GM18870 (cell line): Measurements from ENCODE around the gene GLDC.
A peak's percentile ranks its signal among the peaks of the same experiment; 100 is the strongest.
"Not testable (repeated sequence)": the region's sequence is repeated elsewhere in the genome, so short reads cannot be mapped to it uniquely, and the experiment has no call there.

Experiments
- ATAC-seq: cut with Tn5 transposase; IDR thresholded peaks from one replicate; pipeline ENCODE4 v1.9.1; 2021; ENCODE audit warnings: moderate library complexity; ENCODE audit not compliant: unreplicated experiment

Gene GLDC

DNA sequence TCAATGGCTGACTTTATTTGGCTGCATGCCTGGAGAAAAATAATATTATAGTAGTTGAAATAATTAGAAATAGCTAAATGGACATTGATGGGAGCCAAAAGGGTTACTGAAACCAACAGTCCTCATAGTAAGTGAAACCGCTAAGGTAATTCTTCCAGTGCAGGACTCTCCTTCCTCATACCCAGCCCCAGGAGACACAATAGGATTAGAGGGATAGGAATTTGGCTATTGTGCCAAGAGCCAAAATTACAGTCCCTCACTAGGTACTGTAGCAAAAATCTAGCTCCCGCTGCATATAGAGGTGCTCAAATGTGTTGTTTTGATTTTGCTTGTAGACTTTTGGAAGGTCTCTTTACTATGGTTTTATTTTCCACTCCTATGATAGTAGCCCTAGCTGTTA is 20.2 kb downstream of the GLDC start:
- no peak for ATAC-seq

DNA sequence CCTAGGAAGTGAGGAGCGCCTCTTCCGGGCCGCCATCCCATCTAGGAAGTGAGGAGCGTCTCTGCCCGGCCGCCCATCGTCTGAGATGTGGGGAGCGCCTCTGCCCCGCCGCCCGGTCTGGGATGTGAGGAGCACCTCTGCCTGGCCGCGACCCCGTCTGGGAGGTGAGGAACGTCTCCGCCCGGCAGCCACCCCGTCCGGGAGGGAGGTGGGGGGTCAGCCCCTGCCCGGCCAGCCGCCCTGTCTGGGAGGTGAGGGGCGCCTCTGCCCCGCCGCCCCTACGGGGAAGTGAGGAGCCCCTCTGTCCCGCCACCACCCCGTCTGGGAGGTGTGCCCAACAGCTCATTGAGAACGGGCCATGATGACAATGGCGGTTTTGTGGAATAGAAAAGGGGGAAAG is 22.7 kb downstream of the GLDC start:
- not testable (repeated sequence) for ATAC-seq

DNA sequence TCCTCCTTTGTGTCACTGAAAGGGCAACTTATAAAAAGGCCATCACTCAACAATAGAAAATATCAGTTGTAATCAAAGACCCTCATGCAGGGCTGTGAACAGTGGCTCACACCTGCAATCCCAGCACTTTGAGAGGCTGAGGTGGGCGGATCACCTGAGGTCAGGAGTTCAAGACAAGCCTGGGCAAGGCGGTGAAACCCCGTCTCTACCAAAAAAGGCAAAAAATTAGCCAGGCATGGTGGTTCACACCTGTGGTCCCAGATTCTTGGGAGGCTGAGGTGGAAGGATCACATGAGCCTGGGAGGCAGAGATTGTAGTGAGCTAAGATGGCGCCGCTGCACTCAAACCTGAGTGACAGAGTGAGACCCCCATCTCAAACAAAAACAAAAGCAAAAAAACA is 24.7 kb downstream of the GLDC start:
- no peak for ATAC-seq

DNA sequence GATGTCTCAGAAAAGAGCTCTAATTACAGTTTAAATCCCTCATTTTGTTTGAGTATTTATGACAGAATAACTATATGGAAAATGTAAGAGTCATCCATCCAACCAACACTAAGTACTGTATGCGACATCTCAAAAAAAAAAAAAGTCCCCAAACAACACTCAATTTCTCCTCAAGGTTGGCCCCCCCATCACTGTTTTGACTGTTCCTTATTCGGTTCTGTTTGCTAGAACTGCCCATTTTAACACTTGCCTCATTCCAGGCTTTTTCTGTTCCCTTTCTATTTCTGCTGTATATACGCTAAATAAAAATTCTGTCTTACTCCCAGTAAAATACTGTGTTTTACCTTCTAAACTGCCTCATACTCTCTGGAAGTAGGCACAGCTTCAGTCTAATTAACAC is 25.2 kb downstream of the GLDC start:
- no peak for ATAC-seq

DNA sequence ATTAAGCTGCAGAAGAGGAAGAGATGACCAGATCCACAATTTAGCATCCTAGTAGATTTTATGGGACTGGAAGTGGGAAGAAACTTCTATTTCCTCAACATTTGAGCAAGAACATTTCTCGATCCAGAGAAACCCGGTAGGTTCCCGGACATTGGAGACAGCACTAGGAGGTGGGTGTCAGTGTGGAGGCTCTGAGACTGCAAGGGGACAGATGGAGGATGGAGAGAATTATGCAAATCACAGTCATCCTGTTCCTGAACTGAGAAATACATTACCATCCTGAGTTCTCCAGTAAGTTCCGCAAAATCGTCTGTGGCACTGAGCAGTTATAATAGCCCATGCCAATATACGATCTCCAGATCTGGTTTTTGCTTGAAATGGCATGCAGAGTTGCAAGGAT is 25.6 kb downstream of the GLDC start:
- ATAC-seq: no peak

DNA sequence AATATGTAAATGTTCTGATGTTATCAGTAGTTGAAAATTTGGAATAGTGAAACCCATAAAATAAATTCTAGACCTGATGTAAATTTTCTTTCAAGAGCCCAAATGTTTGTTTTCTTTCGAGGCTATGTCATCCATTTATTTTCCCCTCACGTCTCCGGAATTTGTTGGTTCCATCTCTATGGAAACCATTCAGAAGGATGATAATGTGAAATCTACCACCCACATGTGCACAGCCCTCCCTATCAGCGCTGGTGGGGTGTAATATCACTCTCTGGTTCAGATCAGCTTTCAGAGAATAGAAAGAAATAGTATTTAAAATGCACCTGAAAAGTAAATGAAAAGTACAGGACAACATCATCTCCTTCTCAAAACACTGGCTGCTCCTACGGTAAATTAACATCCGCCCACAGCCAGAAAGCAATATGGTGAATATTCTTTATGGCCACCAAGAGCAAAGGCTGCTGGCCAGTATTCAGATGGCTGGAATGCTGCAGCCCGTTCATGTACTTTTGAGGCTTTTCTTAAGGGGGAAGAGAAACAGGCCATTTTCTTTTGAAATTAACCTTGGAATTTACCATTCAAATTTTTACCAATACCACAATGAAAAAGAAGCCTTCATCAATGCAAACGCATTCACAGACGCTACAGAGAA is 28.5 kb downstream of the GLDC start:
- no peak for ATAC-seq

DNA sequence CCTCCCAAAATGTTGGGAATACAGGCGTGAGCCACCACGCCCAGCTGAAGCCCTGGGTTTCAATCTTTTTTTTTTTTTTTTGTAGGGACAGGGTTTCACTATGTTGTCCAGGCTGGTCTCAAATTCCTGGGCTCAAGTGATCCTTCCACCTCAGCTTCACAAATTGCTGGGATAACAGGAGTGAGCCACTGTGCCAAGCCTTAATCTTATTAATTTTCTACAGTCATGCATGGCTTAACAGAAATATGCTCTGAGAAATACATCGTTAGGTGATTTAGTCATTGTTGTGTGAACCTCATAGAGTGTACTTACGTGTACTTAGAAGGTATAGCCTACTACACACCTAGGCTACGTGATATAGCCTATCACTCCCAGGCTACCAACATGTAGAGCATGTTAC is 31.0 kb downstream of the GLDC start:
- no peak for ATAC-seq

DNA sequence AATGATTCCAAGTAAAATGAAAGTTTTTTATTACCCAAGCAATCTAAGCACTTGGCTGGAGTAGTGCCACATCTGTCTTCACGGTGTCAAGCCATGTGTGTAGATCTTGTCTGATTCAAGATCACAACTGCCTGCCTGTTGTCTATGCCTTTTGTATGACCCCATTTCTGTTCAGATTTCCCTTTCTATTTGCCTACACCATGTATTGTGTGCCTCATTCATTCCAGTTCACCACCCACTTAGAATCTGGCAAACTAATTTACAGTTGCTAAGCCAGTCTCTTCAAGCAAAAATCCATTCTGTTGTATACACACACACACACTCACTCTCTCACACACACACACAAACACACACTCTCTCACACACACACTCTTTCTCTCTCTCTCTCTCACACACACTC is 33.7 kb downstream of the GLDC start:
- ATAC-seq: no peak

DNA sequence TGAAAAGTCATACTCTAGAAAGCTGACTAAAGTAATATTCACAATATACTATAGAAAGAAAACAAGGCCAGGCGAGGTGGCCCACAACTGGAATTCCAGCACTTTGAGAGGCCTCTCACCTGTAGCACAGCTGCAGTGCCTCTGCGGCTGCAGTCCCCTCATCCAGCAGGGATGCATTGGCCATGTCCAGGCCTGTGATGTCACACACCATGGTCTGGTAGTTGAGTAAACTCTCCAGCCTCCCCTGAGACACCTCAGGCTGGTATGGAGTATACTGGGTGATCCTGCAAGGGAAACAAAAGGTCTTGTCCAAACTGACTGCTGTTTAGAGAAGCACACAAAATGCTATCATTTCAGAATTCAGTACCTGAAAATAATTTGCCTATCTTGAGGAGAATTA is 35.5 kb downstream of the GLDC start:
- ATAC-seq: no peak

DNA sequence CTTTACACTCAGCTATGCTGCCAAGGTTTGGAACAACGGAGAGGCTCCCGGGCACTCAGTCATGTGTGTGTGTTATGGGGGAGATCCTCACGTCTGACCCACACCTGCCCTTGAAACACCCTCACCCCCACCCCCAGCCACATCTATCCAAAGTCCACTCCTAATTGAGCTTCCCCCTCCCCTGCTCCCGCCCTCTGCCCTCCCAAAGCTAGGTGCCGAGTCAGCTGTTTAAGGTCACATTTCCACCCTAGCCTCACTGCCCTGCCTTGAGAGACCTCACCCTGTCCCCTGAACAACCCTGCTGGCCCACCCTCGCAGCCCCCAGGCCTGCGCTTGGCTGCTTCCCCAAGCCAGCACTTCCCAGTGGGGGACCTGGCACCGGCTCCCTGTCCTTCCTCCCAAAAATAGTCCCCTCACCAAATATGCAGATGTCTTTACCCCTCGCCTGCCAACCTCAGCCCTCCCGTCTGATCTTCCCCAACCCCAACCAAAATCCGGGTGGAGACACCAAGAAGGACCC is 36.0 kb downstream of the GLDC start:
- ATAC-seq: no peak

DNA sequence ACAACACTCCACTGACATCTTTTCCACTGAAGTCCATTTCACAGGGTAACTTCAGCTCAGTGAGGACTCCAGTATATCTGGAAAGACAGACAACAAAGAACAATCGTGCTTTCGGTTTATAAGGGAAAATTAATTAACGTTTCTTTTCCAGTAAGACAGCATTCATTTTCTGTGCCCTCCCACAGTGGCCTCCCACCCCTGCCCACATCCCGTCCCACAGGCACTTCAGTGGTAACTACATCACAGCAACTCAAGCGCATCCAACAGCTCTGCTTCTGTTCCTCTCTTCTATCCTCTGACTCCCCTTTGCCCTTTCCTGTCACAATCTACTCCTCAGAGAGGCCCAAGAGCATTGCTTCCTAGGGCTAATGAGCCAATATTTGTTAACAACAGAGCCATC is 40.3 kb downstream of the GLDC start:
- peak; percentile 71 for ATAC-seq

DNA sequence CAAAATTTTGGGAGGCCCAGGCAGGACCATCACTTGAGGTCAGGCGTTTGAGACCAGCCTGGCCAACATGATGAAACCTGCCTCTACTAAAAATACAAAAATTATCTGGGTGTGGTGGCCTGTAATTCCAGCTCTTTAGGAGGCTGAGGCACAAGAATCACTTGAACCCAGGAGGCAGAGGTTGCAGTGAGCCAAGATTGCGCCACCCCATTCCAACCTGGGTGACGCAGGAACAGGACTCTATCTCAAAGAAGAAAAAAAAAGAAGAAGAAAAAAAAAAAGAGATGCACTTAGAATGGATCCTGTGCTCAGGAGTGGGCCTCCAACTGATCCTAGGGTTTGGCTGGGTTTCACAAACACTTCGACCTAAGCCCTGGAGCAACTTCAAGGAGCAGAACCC is 45.1 kb downstream of the GLDC start:
- no peak for ATAC-seq

DNA sequence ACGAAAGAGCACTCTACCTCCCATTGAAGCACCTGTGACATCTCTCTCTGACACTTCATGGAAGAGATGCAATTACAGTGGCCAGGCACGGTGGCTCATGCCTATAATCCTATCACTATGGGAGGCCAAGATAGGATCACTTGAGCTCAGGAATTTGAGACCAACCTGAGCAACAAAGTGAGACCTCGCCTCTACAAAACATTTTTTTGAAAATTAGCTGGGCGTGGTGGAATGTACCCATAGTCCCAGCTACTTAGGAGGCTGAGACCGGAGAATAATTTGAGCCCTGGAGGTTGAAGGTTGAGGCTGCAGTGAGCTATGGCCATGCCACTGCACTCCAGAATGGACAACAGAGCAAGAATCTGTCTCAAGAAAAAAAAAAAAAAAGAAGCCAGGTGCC is 45.5 kb downstream of the GLDC start:
- no peak for ATAC-seq

DNA sequence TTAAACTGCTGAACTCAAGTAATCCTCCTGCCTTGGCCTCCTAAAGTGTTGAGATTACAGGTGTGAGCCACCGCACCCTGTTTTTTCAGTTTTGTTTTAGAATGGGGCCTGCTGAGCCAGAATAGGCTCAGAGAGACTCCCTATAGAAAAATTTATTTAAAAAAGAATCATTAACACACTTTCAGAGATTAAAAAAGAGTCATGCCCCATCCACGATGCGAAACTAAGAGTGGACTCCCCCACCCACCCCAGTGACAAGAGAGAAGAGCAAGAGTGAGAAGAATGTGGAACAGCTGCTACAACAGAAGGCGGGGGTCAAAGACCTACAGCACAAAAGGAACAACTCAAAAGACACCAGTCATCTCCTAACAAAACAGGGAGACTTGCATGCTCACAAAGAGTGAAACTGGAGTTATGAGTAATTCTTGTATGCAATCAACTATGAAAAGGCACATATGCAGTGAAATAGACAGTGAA is 47.2 kb downstream of the GLDC start:
- ATAC-seq: peak; percentile 98

DNA sequence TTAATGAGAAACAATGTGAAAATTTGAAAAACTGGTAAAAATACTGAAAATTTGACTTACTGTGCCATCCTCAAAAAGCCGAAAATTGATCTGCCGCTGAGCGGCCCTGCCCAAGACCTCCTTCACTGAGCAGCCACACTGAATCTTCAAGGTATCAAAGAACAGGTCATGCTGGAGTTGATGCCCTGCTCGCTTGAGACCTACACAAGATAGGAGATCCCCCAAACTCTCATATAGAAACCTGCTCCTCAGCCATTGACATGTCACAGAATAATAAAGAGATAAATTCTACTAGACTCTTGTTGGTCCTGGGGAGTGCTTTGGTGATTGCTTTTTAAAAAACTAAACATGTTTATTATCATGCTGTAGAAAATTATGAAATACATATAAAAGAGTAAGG is 52.7 kb downstream of the GLDC start:
- ATAC-seq: no peak

DNA sequence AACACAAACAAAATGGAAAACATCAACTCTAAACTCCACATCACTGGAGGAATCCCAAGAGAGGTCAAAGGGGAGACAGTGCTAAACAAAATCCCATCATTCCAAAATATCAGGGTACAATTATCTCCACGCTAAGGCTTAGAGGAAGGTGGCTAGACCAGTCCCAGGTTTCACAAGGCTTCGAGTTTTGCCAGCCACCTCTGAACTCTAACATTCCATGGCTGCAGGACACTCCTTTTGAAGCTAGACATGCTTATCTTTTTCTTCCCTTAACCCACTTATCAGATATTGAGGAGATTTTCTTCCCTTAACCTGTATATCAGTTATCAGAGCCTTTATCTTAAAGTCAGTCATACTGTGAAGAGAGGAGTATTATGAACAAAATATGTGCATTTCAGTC is 53.3 kb downstream of the GLDC start:
- ATAC-seq: no peak

DNA sequence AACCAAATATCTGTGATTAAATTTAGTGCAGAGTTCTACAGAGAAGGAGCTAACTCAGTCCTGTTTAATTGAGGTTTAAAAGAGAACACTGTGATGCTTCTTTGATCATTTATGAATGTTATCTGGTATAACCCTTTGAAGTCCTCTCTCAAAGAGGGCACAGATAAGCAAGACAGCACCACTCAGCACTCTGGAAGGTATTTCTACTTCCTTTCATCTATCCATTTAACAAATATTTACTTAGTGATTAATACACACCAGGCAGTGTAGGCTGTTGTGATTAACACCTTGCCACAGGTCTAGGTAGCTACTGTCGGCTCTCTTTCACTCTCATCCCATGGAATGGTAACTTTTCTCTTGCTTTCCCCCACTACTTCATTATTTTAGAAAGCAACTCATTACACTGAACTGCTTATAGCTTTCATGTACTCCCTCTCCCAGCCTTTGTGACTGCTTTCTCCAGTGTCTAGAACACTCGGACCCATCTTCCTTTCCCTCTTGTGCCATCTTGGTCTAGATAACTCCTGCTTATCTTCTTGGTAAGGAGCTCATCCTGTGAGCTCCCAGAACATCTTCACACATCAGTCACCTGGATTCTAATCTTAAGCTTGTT is 54.7 kb downstream of the GLDC start:
- no peak for ATAC-seq

DNA sequence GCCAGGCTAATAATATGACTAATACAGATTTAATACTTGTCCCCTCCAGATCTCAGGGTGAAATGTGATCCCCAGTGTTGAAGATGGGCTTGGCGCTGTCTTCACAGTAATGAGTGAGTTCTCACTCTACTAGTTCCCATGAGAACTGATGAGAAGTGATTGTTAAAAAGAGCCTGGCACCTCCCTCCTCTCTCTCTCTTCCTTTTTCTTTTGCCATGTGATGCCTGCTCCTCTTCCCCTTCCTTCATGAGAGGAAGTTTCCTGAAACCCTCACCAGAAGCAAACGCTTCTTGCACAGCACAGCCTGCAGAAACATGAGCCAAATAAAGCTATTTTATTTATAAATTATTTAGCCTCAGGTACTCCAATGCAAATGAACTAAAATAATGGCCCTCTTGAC is 55.2 kb downstream of the GLDC start:
- ATAC-seq: no peak

DNA sequence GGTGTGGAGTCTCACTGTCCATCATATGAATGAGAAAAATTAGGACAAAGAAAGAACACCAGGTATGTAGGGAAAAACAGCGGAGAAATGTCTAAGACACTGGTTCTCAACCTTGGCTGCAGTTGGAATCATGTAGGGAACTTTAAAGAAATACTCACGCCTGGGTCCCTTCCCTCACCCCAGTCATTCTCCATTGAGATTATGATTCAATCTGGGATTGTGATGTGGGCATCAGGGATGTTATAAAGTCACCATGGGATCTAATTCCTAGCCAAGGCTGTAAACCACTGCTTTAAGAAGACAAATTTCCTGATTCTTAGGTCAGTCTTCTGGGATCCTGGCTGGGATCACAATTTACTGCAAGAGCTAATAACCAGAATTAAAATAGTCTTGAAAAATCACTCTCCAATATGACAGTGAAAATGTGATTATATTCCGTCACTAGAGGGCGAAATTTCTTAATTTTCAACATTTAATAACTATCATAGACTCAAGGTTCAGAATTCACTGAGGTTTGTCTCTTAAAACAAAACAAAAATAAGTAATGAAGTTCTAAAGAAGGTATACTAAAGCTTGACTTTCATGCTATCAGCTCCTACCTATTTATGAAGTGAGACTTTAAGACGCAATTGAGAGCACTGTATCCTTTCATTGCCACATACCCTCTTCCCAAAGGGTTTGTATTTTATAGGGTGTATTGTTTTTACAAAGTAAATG is 60.5 kb downstream of the GLDC start:
- no peak for ATAC-seq

DNA sequence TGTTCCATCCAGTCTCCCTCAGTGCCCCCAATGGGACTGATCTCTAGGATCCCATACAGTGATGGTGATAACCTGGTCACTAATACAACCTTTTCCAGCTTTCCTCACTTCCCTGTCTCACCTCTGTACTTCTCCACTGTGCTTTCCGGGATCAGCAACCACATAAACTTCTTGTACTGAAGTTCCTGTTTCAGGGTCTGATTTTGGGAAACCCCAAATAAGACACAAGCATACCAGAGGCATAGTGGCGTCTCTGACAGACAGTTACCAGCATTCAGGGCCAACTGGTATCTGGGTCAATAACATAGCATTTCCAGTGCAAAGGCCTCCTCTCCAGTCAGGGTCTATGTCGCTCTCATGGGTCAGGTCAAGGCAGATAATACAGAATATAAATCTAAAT is 64.3 kb downstream of the GLDC start:
- ATAC-seq: no peak

DNA sequence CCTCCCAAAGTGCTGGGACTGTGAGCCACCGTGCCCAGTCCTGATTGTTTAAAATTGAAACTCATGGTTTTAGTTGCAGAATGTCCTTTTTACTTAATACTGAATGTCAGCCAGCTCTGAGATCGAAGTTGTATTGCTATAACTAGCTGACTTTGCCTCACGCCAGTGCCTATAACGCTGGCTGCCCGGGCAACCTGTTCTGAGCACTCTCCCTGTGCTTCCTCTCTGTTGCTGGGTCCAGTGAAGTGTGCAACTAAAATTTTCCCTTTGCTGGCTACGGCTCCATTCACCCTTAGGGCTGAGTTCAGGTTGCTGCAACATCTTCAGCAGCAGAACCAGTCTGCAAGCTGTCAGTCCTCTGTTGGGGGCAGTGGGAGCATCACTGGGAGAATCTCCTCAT is 65.9 kb downstream of the GLDC start:
- ATAC-seq: no peak

DNA sequence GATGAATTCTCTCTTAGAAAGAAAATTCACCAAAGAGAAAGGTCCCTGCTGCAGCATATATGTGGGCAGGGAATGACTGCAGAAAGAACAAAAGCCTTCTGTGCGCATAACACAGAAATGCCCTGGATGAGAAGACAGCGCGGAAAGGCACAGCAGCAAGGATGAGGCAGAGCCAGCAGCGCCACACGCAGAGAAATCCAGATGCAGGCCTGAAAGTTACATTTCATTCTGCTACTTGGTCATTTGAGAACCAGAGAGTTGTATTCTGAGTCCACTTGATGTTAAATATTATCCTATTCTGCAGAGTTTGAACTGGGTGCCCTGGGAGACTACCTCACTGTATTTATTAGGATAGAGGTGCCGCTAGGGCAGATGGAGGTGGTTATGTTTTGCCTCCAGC is 68.5 kb downstream of the GLDC start:
- ATAC-seq: no peak
